H1 (cell line): Measurements from ENCODE around the gene AKR1C2. TPM values are rescaled to one million over a fixed set of nuclear protein-coding genes. Genes with fewer than 3 reads are reported as not detected.

ENCODE experiments used
- CTCF ChIA-PET: fragments of 300-600 bp; sonication (Branson Sonifier 250); formaldehyde crosslinking; loops from one replicate; lab custom pipeline; 2021; ENCODE audit not compliant: partially characterized antibody; lab: Charles Lee
- POLR2A ChIA-PET: fragments of 300-600 bp; sonication (Branson Sonifier 250); formaldehyde crosslinking; loops from one replicate; lab custom pipeline; 2021; ENCODE audit warnings: inconsistent platforms; ENCODE audit not compliant: partially characterized antibody; lab: Charles Lee
- DNase-seq, 2 experiments: peaks; one replicate each; pipeline versions ENCODE4 v3.0.0 to v3.0.0-alpha.2; 2010 to 2022; ENCODE audit warnings: low spot score in 2 of 2, low read depth in 1 of 2, mixed read lengths in 1 of 2
- FAIRE-seq: peaks from 2 replicates; lab custom pipeline; 2011; peaks lifted over from hg19 to GRCh38; lab: Jason Lieb, UNC
- H2AFZ ChIP-seq: 2 replicates; pipeline ENCODE4 v1.8.1; 2012; ENCODE audit warnings: low read length, inconsistent platforms
- H2AK5ac ChIP-seq: 2 replicates; pipeline ENCODE4 v1.6.1; 2013; ENCODE audit warnings: low read depth, low read length
- H2BK120ac ChIP-seq: replicated peaks from 2 replicates; pipeline ENCODE3; 2013; ENCODE audit warnings: low read depth, low read length, inconsistent platforms
- H2BK12ac ChIP-seq: 2 replicates; pipeline ENCODE4 v1.6.1; 2013; ENCODE audit warnings: low read depth, low read length
- H2BK15ac ChIP-seq: 2 replicates; pipeline ENCODE4 v1.6.1; 2013; ENCODE audit warnings: low read length
- H2BK20ac ChIP-seq: 2 replicates; pipeline ENCODE4 v1.6.1; 2013; ENCODE audit warnings: low read length
- H2BK5ac ChIP-seq: 2 replicates; pipeline ENCODE4 v1.6.1; 2013; ENCODE audit warnings: low read depth, low read length
- H3K14ac ChIP-seq: 2 replicates; pipeline ENCODE4 v1.6.1; 2013; ENCODE audit warnings: inconsistent platforms; ENCODE audit not compliant: insufficient read length
- H3K18ac ChIP-seq: 2 replicates; pipeline ENCODE4 v1.6.1; 2013; ENCODE audit warnings: low read length; ENCODE audit errors: extremely low read depth
- H3K23ac ChIP-seq: 2 replicates; pipeline ENCODE4 v1.6.1; 2013; ENCODE audit warnings: inconsistent platforms; ENCODE audit not compliant: insufficient read length
- H3K23me2 ChIP-seq: 2 replicates; pipeline ENCODE4 v1.6.1; 2013; ENCODE audit warnings: low read depth, low read length
- H3K27ac ChIP-seq: 2 replicates; pipeline ENCODE4 v1.6.1; 2011; ENCODE audit warnings: low read depth, low read length, inconsistent platforms
- H3K27me3 ChIP-seq, 4 experiments: replicated peaks in 1 of 4; 1 replicate in 1 of 4; 2 replicates in 3 of 4; pipeline versions ENCODE4 v1.6.1 to v1.8.1; 2011 to 2013; ENCODE audit warnings: low read length in 3 of 4, mild to moderate bottlenecking in 3 of 4, inconsistent platforms in 2 of 4, mixed read lengths in 2 of 4, moderate library complexity in 1 of 4; ENCODE audit not compliant: control insufficient read depth in 3 of 4, insufficient read depth in 3 of 4; ENCODE audit errors: extremely low read depth in 1 of 4
- H3K36me3 ChIP-seq, 4 experiments: 2 replicates each; pipeline versions ENCODE4 v1.6.1 to v1.8.1; 2011 to 2013; ENCODE audit warnings: mild to moderate bottlenecking in 4 of 4, low read length in 3 of 4, moderate library complexity in 2 of 4, control low read depth in 1 of 4, inconsistent platforms in 1 of 4; ENCODE audit not compliant: insufficient read depth in 4 of 4, control insufficient read depth in 2 of 4
- H3K4ac ChIP-seq: replicated peaks from 2 replicates; pipeline ENCODE3; 2013; ENCODE audit warnings: low read length, low read depth, mixed read lengths, inconsistent platforms; ENCODE audit not compliant: insufficient read length
- H3K4me1 ChIP-seq, 4 experiments: replicated peaks in 1 of 4; 1 replicate in 1 of 4; 2 replicates in 3 of 4; pipeline versions ENCODE4 v1.6.1 to v1.8.1; 2011 to 2013; ENCODE audit warnings: low read length in 3 of 4, inconsistent platforms in 2 of 4, mixed read lengths in 1 of 4; ENCODE audit not compliant: insufficient read depth in 4 of 4, control insufficient read depth in 3 of 4
- H3K4me2 ChIP-seq, 2 experiments: 2 replicates each; pipeline versions ENCODE4 v1.6.1 to v1.8.1; 2011 to 2013; ENCODE audit warnings: low read depth in 2 of 2, low read length in 2 of 2, control low read depth in 1 of 2, inconsistent platforms in 1 of 2, mild to moderate bottlenecking in 1 of 2; ENCODE audit not compliant: insufficient read depth in 1 of 2
- H3K4me3 ChIP-seq, 4 experiments: fragments of 200-600, 300-600 bp in 1 of 4; sonication (generic), shearing (Covaris generic), sonication (Bioruptor Twin) in 1 of 4; 2 replicates each; pipeline versions ENCODE4 v1.5.1 to v1.8.1; 2011 to 2016; ENCODE audit warnings: low read length in 4 of 4, low read depth in 3 of 4, control low read depth in 2 of 4, inconsistent platforms in 2 of 4, mild to moderate bottlenecking in 2 of 4, mixed read lengths in 1 of 4, moderate library complexity in 1 of 4; ENCODE audit not compliant: insufficient read depth in 2 of 4; ENCODE audit errors: extremely low read depth in 1 of 4
- H3K56ac ChIP-seq: replicated peaks from 2 replicates; pipeline ENCODE3; 2013; ENCODE audit warnings: low read depth, mild to moderate bottlenecking, mixed read lengths, low read length, inconsistent platforms; ENCODE audit not compliant: insufficient read length
- H3K79me1 ChIP-seq: 2 replicates; pipeline ENCODE4 v1.6.1; 2013; ENCODE audit warnings: low read depth, low read length, control low read depth
- H3K79me2 ChIP-seq, 2 experiments: 2 replicates each; pipeline versions ENCODE4 v1.6.1 to v1.8.1; 2012 to 2013; ENCODE audit warnings: low read length in 2 of 2, mild to moderate bottlenecking in 2 of 2, inconsistent platforms in 1 of 2; ENCODE audit not compliant: insufficient read depth in 2 of 2, control insufficient read depth in 1 of 2
- H3K9ac ChIP-seq, 4 experiments: replicated peaks in 1 of 4; 1 replicate in 1 of 4; 2 replicates in 3 of 4; pipeline versions ENCODE4 v1.6.1 to v1.8.1; 2011 to 2013; ENCODE audit warnings: low read depth in 3 of 4, low read length in 3 of 4, control low read depth in 2 of 4, mild to moderate bottlenecking in 2 of 4, moderate library complexity in 2 of 4, inconsistent platforms in 1 of 4; ENCODE audit errors: extremely low read depth in 1 of 4
- H3K9me3 ChIP-seq, 2 experiments: 2 replicates each; pipeline versions ENCODE4 v1.6.1 to v1.8.1; 2012 to 2013; ENCODE audit warnings: mild to moderate bottlenecking in 2 of 2, moderate library complexity in 2 of 2, control low read depth in 1 of 2, inconsistent platforms in 1 of 2, low read depth in 1 of 2, low read length in 1 of 2, mixed read lengths in 1 of 2; ENCODE audit not compliant: insufficient read depth in 2 of 2
- H4K20me1 ChIP-seq, 2 experiments: replicated peaks in 1 of 2; 2 replicates each; pipeline versions ENCODE3 to v1.8.1; 2011 to 2013; ENCODE audit warnings: inconsistent platforms in 2 of 2, low read length in 2 of 2, mild to moderate bottlenecking in 1 of 2; ENCODE audit not compliant: insufficient read depth in 2 of 2, control insufficient read depth in 1 of 2
- H4K5ac ChIP-seq: 2 replicates; pipeline ENCODE4 v1.6.1; 2013; ENCODE audit warnings: low read length, low read depth, mixed read lengths, inconsistent platforms; ENCODE audit not compliant: insufficient read length
- H4K8ac ChIP-seq: 2 replicates; pipeline ENCODE4 v1.8.0; 2013; ENCODE audit warnings: mild to moderate bottlenecking, moderate library complexity, low read length, inconsistent platforms; ENCODE audit not compliant: insufficient read depth; ENCODE audit errors: extremely low read depth
- H4K91ac ChIP-seq: replicated peaks from 2 replicates; pipeline ENCODE3; 2013; ENCODE audit warnings: low read length, mixed read lengths, inconsistent platforms; ENCODE audit not compliant: insufficient read length
- CHD1 ChIP-seq: IDR thresholded peaks from 2 replicates; pipeline ENCODE4 v1.6.1; 2012; ENCODE audit warnings: low read depth, low read length, improper control_type of control experiment
- CHD2 ChIP-seq: IDR thresholded peaks from 2 replicates; pipeline ENCODE4 v1.6.1; 2012; ENCODE audit warnings: low read length, improper control_type of control experiment
- E2F6 ChIP-seq: IDR thresholded peaks from 2 replicates; pipeline ENCODE4 v1.6.1; 2012; ENCODE audit warnings: inconsistent platforms
- EGR1 ChIP-seq: IDR thresholded peaks from 2 replicates; pipeline ENCODE4 v1.6.1; 2011; ENCODE audit warnings: low read depth, low read length, borderline replicate concordance
- EP300 ChIP-seq, 2 experiments: IDR thresholded peaks; 1 replicate in 1 of 2; 2 replicates in 1 of 2; pipeline ENCODE4 v1.6.1; 2011 to 2012; ENCODE audit warnings: low read depth in 2 of 2, low read length in 2 of 2, mild to moderate bottlenecking in 2 of 2, borderline replicate concordance in 1 of 2, inconsistent platforms in 1 of 2, moderate library complexity in 1 of 2
- JUND ChIP-seq: IDR thresholded peaks from 2 replicates; pipeline ENCODE4 v1.6.1; 2011; ENCODE audit warnings: mild to moderate bottlenecking, improper control_type of control experiment, low read length
- NANOG ChIP-seq: IDR thresholded peaks from 2 replicates; pipeline ENCODE4 v1.6.1; 2011; ENCODE audit warnings: low read length, low read depth, mild to moderate bottlenecking, inconsistent platforms; ENCODE audit not compliant: insufficient read depth, poor library complexity, severe bottlenecking
- NRF1 ChIP-seq: IDR thresholded peaks from 2 replicates; pipeline ENCODE4 v1.6.1; 2011; ENCODE audit warnings: mild to moderate bottlenecking, low read depth, low read length, improper control_type of control experiment
- PHF8 ChIP-seq: fragments of 200-600 bp; sonication (generic); conservative IDR thresholded peaks from 2 replicates; pipeline ENCODE4 v1.7.1; 2012; ENCODE audit warnings: low read depth, mild to moderate bottlenecking, inconsistent platforms, low read length, moderate library complexity
- POLR2A ChIP-seq, 2 experiments: IDR thresholded peaks; 1 replicate in 1 of 2; 2 replicates in 1 of 2; pipeline ENCODE4 v1.6.1; 2011; ENCODE audit warnings: low read depth in 2 of 2, low read length in 2 of 2, mild to moderate bottlenecking in 2 of 2; ENCODE audit errors: control extremely low read depth in 1 of 2
- SAP30 ChIP-seq: fragments of 300-600 bp; sonication (generic); IDR thresholded peaks from 2 replicates; pipeline ENCODE4 v1.7.1; 2012; ENCODE audit warnings: low read length, moderate library complexity, mild to moderate bottlenecking, inconsistent platforms; ENCODE audit not compliant: insufficient read depth, insufficient replicate concordance
- SIRT6 ChIP-seq: IDR thresholded peaks from one replicate; pipeline ENCODE4 v1.7.1; 2012; ENCODE audit warnings: low read length, inconsistent platforms
- SIX5 ChIP-seq: IDR thresholded peaks from 2 replicates; pipeline ENCODE4 v1.6.1; 2011; ENCODE audit warnings: mild to moderate bottlenecking, low read depth, low read length
- WGBS, 2 experiments: shearing (Covaris generic) in 1 of 2; methylation state at CpG; one replicate each; pipeline versions ENCODE4 v1.1.6 to v1.1.7; 2013 to 2015; ENCODE audit warnings: low lambda C conversion rate in 2 of 2, mixed read lengths in 2 of 2, inconsistent platforms in 1 of 2, low coverage in 1 of 2, missing lambda C conversion rate in 1 of 2; ENCODE audit not compliant: insufficient replicate concordance in 2 of 2, insufficient coverage in 1 of 2, insufficient read length in 1 of 2; ENCODE audit errors: extremely low coverage in 1 of 2, missing lambda C conversion rate in 1 of 2; 5-methylcytosine and 5-hydroxymethylcytosine counted together
- polyA plus RNA-seq, 7 experiments: library from polyadenylated mRNA; depleted of rRNA in 3 of 7; stranded (reverse) in 5 of 7; unstranded in 2 of 7; fragments of >200 nt in 5 of 7; fragments of 200-250 nt in 2 of 7; gene quantifications; 1 replicate in 5 of 7; 2 replicates in 1 of 7; 4 replicates in 1 of 7; pipeline versions ENCODE4 v1.2.1 to v1.2.3, GENCODE V29; 2011 to 2013; ENCODE audit warnings: missing spikeins in 2 of 7, mixed read lengths in 2 of 7
- total RNA-seq: library from RNA; stranded (reverse); fragmentation: NEBNext Ultra II Directional; extraction: Animal tissue kit (Norgen Biotek cat#: 25700); gene quantifications from 2 replicates; pipeline ENCODE4 v1.2.1, GENCODE V29; 2021

Gene AKR1C2
- total and polyA plus RNA-seq, 2 of the 8 experiments (the other 6 are each of a cell fraction or from before 2014, with no cell fraction given): 0.77 to 1.2 TPM

- Histone ChIP-seq H3K23me2 (no peaks in the 10 kb centered on the region), H3K14ac (no peak overlapping the region), H3K4me3 (no peak overlapping the region), H4K91ac (no peak overlapping the region), H3K27ac (no peak overlapping the region), H3K79me2 (no peaks in the 10 kb centered on the region), H2BK20ac (no peak overlapping the region), H4K20me1 (no peaks in the 10 kb centered on the region), H3K18ac (no peak overlapping the region), H3K27me3 (no peaks in the 10 kb centered on the region), H2BK120ac (no peak overlapping the region), H4K5ac (no peak overlapping the region), H3K36me3 (no peaks in the 10 kb centered on the region), H2BK15ac (no peak overlapping the region), H2AFZ (no peak overlapping the region), H3K56ac (no peak overlapping the region), H3K23ac (no peak overlapping the region), H3K4ac (no peak overlapping the region), H2AK5ac (no peak overlapping the region), H3K9ac (no peak overlapping the region), H3K4me2 (no peak overlapping the region), H2BK5ac (no peak overlapping the region), H3K79me1 (no peaks in the 10 kb centered on the region), H4K8ac (no peak overlapping the region), H3K4me1 (no peaks in the 10 kb centered on the region), H2BK12ac (no peak overlapping the region), H3K9me3 (peaks cover 0 to 2% of the 10 kb centered on the region in 2 experiments; a peak in 2 of 4 replicates)
- WGBS, 2 experiments: 100% methylated on average over 1 of the region's 1 CpG; no CpG with 5 or more reads in 1 of the 2 experiments
- FAIRE-seq: no peak
- CTCF ChIA-PET: interaction anchor here (1.2 kb wide), 1 partner anchor 198 kb away, joined by 6 read pairs; no protein-coding TSS in a partner anchor
- no peak for DNase-seq
- POLR2A ChIA-PET: no interaction called here
- TF ChIP-seq PHF8 (no peak), NANOG (no peak), SAP30 (no peak), SIX5 (no peak), CHD1 (no peak), SIRT6 (no peak), EP300 (IDR thresholded peaks at IDR 0.05; ENCODE audit: borderline replicate concordance in 1 of 2, low read depth in 2 of 2, low read length in 2 of 2) (no peak), E2F6 (no peak), NRF1 (no peak), CHD2 (no peak), POLR2A (IDR thresholded peaks at IDR 0.05; ENCODE audit: control extremely low read depth in 1 of 2, low read depth in 2 of 2, low read length in 2 of 2) (no peak), EGR1 (no peak), JUND (no peak)
Observed at GRCh38 chr10:5047912-5048628, 44.4 kb upstream of the AKR1C2 start.
